GM12865 (cell line): ENCODE data around the gene TNFSF13B.

Experiments
- DNase-seq: peaks from one replicate; pipeline ENCODE4 v3.0.0; 2010; ENCODE audit warnings: low read depth
- H3K4me3 ChIP-seq: 2 replicates; pipeline ENCODE4 v1.5.1; 2011; ENCODE audit warnings: mild to moderate bottlenecking, low read depth, low read length, control low read depth
- CTCF ChIP-seq: IDR thresholded peaks from 2 replicates; pipeline ENCODE4 v1.5.1; 2011; ENCODE audit warnings: low read length, control low read depth, low read depth, inconsistent platforms; ENCODE audit not compliant: insufficient read depth; ENCODE audit errors: missing control alignments

TNFSF13B gene

GRCh38 chr13:108357228-108357627 is 87.7 kb downstream of the TNFSF13B start:
- no peak for DNase-seq
- H3K4me3 ChIP-seq: no peak overlapping the region
- TF ChIP-seq CTCF: no peak
